ENCODE measurements around the gene ZP1.
A peak's percentile ranks its signal among the peaks of the same experiment; 100 is the strongest.
"Not testable (repeated sequence)": the region's sequence is repeated elsewhere in the genome, so short reads cannot be mapped to it uniquely, and the experiment has no call there.

ZP1 gene

DNA sequence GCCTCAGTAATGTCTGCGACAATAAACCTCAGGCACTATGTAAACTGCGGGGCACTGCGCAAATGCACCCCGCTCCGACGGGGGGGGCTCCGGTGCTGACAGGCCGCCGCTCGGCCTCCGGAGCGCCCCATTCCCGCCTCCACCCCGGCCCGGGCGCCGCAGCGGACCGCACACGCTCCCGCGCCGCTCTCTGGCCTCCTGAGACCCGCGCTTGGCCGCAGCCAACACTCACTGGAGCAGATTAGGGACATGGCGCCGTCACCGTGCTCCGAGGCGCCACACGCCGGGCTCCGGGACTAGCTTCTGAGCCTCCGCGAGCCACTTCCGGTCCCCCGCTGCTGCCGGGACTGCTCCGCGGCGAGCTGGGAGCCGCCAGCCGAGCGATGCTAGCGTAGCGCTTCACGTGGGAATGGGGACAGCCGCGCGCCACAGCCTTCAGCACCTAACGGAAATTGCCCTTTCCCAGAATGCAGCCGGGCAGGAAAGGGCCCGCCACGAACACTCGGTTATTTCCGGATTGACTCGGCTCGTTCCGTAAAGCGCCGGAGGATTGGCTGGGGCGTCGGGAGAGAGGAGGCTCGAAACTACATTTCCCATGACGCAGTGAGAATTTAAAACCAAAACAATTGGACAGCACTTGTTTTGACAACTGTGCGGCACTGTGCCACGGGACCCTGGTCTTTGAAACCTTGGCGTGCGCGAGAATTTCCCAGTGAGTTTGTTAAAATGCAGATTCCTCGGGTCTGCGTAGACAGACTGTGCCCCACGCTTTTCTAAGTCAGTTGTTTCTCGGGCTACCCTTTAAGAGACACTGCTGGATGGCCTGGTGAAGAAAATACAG is 39.0 kb downstream of the ZP1 start, which contains the start of gene PRPF19:
TSS of gene PRPF19 (minus strand) at position 454 of the 841 bp plus-strand sequence. CDS start at position 251, 203 bp downstream.
- DNase-seq = peak; percentile 73 to 97 (median 94)

DNA sequence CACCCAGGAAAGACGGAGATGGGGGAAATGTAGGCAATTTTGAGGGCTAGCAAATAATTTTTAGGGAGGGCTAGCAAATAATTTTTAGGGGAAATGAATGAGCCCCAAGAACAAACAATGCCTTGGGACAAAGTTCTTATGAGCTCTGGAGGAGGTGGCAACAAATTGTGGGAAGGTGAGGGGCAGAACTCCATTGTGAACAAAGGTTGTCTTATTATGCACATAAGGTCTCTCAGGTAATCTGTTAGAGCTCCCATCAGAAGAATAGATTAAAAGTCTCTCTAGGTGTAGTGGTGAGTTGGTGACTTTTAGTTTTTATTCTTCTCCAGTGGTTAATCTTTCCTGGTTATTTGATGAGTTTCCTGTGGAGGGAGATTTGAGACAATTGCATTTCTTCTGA is 41.5 kb downstream of the ZP1 start:
- no peak for DNase-seq

DNA sequence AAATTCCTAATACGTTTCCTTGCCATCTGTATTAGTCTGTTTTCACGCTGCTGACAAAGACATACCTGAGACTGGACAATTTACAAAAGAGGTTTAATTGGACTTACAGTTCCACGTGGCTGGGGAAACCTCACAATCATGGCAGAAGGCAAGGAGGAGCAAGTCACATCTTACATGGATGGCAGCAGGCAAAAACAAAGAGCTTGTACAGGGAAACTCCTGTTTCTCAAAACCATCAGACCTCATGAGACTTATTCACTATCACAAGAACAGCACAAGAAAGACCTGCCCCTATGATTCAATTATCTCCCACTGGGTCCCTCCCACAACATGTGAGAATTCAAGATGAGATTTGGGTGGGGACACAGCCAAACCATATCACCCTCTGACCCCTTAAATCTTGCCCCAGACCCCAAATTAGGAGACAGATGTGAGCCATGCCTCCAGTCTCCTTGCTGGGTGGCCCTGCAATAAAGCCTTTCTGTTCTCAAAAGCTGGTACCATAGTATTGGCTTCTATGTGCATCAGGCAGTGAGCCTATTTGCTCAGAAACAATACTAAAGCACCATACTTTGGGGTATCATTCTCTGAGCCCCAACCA is 42.4 kb downstream of the ZP1 start:
- not testable (repeated sequence) for DNase-seq

DNA sequence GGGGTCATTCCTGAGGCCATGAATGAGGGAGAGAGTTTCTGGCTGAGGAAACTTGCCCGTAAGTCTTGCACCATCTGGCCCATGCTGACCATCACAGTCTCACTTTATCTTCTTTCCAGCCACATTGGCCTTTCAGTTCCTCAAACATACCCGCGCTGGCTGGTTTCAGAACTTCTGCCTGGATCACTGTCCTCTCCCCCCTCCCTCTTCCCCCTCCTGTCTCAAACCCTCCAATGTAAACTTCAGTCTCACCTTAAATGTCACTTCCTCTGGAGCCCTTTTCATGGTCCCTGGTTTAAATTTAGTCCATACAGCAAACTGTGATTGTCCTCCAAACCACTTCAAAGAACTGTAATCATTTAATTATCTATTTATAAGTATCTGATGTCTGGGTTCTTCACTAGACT is 42.9 kb downstream of the ZP1 start:
- DNase-seq = peak in 3 of 58 donors; percentile 20 to 49 (median 20)

DNA sequence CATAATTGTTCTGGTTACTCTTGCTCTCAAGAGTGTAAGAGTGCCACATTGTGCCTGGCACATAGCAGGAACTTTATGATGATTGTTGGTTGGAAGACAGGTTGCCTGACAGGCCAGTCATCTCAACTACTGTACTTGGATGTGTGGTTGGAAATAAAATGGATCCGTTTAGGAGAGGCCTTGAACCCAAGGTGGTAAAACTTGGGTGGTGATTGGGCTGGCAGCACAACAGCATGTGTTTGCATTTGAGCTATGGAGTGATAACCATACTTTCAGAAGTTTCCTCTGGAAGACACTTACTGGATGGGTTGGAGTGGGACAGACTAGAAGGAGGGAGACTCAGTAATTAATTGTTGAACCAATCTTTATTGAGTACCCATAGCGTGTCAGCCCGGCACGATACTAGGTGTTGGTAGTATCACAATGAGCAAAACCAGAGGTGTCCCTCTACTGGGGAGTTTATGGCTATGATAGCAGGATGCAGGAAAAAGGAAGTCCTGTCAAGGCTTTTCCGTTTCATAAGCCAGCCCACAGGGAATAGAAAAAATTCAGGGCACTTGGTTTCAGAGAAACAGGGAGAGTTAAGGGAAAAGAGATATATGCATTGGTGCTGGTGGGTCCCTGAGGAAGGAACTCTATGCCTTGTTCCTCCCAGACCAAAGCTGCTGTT is 43.5 kb downstream of the ZP1 start:
- DNase-seq = no peak

DNA sequence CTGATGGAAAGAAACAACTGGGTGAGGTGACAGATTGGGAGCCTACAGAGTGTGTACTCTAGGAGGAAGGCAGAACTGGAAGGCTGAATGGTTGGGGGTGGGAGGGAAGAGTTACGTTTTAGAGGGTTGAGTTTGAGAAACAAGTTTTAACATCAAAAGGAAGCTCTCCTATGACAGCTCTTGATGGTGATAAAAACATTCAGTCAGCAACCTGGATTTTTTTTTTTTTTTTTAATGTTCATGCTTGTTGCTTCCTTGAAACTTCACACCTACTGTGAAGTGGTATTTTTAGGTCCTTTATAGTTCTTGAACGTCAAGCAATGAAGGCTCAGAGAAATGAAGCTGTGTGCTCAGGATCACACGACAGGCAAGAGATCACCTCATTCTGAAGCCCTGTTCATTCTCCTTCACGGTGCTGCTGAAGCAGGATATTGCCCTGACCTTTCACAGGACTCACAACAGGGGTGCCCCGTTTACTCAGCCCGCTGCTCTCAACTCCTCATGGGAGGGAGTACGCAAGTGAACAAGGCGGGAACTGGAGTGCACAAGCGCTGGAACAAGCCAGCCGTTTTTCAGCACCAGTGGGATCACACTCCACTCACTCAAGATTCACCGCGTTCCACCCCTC is 45.0 kb downstream of the ZP1 start:
- peak in 1 of 58 donors; percentile 16 for DNase-seq

DNA sequence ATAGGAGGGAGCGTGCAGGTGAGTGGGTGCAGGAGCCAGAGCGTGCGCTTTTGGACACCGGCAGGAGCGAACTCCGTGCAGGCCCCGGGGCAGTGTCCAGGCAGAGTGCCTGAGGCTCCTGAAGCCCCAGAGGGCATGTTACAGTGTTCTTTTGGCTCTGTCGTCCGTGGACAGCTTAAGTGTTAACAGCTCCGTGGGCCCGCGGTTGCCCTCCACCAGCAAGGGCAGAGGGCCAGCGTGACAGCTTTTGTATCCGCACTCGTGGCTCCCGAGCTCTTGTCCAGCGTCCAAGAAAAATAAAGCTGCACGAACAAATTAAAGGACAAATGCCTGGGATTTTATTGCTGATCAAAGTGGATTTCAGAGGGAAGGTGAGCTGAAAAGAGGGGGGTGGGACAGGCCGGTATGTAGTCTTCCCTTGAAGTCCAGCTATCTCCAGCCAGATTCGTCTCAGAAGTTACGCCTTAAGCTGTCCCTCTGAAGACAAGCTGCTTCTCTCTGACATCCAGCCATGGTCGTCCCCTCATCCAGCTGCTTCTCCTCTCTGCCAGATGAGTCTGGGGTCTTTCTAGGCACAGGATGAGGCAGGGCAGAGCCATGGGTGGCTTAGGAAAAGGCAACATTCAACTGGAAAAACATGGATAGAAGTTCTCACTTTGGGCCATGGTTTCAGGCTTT is 45.6 kb downstream of the ZP1 start:
- DNase-seq = no peak

DNA sequence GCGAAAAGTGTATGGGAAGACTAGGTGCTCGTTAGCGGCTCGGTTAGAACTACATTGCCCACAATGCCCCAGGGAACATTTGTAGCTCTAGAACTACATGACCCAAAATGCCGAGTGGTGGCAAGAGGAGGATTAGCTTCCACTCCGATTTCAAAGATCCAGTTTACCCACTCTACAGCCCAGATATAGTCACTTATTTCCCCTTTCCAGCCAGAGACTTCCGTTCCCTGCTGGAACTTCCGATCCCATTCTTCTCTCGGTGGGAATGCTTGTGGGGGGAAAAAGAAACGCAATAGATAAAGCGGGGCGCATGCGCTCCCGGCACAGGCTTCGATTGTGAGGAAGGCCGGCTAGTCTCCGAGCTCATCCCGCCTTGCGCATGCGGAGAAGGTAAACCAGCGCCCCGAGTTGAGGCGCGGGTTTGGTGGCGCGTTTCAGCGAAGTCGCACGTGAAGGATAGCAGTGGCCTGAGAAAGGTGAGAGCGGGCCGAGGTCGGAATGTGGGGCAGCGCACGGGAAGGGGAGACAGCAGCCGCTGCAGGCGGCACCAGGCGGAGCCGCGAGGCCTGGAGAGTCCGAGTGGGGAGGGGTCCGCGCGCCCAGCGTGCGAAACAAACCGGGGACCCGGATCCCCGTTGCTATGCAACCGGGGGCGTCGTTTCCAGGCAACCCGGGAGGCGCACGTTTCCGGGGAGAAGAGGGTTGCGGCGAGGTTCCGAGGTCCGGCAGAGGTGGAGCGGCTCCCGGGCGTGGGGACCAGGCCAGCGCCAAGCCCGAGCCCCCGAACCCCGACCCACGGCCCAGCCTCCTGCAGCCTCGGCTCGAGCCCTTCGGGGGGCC is 46.7 kb downstream of the ZP1 start, which contains the start of gene TMEM109:
TSS of gene TMEM109 (plus strand) at position 366 of the 840 bp plus-strand sequence. CDS start 5,536 bp downstream, outside the sequence.
- DNase-seq = peak; percentile 25 to 96 (median 85)

DNA sequence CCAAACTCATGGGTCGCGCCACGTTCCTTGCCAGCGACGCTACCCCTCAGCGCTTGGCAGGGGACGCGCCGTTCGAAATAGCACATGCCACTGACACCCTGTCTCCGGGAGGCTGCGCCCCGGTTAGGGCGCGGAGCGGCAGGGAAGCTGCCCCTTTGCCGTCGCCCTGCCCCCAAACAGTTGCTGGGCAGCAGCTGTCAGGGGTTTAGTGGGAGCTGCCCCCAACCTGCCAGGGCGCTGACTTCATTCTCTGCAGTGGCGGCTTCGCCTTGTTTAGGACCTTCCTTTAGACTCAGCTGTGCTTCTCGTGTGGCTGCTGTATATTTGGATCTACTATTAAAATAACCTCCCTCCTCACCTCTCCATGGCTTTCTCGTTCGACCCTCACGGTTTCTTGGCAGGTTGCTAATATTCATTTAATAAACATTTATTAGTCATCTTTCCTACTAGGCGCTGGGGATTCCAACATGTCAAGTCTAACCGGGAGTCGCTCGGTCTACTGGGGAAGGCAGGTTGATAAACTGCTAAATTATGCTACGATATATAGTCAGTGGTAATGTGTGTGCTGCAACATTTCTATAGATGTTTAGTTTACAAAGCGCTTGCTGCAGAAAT is 47.4 kb downstream of the ZP1 start:
- peak in 12 of 58 donors; percentile 35 to 76 (median 58) for DNase-seq

DNA sequence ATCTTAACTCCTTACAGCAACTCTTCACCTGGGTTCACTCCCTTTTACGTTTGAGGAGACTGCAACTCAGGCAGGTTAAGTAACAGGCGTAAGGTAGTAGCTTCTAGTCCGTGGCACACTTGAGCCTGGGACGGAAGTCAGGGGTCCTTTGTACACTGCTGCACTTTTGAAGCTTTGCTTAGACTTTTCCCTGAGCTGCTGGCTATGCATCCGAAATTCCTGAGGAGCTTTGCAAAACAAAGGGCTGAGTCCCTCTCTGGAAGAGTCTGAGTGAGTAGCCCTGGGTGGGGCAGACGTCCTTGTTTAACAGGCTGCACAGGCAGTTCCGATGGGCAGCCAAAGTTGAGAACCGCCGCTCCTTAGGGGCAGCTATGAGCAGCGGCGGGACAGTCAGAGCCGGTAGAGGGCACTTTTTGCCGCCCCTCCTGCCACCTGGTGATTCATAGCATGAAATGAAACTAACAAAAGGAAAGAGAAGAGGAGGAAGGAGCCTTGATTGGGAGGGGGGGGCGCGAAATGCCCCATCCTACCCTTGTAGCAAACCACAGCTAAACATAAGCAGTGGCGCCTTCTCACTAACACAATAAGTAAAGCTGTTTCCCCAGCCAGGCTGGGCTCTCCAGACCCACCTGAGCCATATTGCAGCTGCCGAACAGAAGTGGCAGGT is 48.0 kb downstream of the ZP1 start:
- peak in 29 of 58 donors; percentile 16 to 67 (median 35) for DNase-seq

DNA sequence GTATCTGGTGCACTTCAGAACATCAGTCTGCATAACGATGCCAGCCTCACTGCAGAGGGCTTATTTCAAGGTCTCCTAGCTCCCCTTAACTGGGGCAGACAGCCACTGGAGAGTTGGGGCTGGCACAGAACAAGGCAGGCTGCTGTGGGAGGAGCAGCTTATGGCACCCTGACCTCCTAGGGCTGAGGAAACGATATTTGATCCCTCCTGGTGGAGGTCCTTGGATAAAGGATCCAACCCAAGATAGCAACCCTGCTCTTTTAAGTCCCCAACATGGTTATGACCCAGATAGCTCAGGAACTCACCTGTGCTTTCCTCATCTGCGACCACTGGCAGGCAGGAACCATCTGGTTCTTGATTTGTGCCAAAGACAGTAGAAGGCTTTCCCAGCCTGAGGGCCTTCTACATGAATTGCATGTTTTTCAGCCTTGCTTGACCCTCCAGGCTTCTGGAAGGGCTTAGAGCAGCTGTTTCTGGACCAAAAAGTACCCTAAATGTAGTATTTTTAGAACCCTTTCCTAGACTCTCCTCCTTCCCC is 49.4 kb downstream of the ZP1 start:
- DNase-seq = no peak

DNA sequence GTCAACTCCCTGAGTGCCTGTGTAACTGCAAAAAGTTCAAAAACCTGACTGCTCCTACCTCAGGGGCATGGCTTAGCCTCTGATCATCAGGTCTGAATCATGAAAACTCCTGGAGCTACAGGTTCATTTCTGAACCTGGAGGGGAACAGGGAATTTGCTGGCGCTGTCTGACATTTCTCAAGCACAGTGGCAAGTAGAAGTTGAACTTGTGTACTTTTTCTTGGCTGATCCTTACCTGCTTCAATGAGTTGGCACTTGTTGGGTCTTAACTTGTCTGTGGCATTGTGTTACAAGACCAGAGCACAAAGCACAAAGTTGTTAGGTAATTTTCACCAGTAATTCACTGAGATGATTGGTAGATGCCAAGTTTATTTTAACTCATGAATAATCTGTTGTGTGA is 49.9 kb downstream of the ZP1 start:
- DNase-seq = no peak

DNA sequence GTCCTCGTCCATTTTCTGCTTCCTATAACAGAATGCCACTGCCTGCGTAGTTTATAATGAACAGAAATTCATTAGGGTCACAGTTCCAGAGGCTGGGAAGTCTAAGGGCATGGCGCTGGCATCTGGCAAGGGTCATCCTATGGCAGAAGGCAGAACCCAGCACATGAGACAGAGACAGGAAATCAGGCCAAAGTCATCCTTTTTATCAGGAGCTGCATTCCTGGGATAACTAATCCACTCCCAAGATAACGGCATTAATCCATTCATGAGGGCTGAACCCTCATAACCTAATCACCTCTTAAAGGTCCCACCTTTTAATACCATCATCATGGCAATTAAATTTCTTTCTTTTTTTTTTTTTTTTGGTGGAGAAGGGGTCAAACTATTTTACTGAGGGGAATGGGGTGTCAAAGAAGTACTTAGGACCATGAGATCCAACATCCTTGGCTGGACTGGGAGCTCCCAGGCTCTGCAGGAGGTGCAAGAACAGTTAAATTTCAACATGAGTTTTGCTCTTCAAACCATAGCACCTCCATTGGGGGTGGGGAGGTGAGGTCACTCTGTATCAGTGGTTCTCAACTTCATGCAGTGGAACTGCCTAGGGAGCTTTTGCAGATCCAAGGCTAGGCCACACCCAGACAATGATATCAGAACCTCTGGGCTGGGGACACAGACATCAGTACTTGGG is 51.1 kb downstream of the ZP1 start:
- DNase-seq = no peak

DNA sequence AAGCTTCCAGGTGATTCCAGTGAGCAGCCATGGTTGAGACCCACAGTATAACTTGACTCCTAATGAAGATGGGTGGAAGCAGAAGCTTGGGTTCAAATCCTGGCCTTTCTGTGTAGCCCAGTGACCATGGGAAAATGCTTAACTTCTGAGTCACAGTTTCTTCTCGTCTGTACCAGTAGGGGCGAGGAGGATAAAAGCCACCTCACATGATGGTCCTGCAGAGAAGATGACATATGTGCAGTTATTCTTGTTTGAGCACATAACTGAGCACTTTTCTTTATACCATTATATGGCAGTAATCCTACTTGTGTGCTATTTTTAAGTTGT is 51.6 kb downstream of the ZP1 start:
- peak in 1 of 58 donors; percentile 14 for DNase-seq

DNA sequence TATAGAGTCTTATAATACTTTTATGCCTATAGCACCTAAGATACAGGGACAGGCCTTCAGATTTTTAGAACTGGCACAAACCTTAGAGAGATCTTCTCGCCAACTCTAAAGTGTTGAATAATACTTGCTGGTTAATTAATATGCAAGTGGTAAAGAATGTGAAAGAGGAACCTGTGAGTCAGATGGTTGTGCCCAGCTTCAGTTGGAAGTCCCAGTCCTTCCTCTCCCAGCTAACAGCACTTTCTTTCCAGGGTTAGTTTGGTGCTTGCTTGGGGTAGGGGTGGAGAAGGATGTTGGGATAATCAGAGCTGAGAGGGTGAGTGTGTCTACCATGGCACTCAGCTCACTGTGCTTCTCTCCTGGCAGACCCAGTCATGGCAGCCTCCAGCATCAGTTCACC is 52.0 kb downstream of the ZP1 start:
- peak in 1 of 58 donors; percentile 14 for DNase-seq

DNA sequence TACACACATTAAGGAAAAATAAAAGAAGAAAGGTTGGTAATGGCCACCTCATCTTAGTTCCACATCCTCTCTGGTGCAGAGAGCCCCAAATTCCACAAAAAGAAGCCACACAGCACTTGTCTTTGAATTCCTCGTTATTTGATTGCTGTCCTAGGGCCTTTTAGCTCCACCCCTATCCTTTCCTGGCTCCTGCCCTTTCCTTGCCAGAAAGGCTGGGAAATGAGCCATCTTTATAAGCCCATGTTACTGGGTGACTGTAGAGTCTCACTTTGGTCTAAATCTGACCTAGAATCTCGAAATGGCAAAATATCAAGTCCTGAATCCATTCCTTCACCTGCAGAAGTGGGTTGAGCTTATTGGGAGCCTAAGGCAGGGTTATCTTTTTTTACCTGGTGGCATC is 52.6 kb downstream of the ZP1 start:
- DNase-seq = peak in 2 of 58 donors; percentile 6 to 13

DNA sequence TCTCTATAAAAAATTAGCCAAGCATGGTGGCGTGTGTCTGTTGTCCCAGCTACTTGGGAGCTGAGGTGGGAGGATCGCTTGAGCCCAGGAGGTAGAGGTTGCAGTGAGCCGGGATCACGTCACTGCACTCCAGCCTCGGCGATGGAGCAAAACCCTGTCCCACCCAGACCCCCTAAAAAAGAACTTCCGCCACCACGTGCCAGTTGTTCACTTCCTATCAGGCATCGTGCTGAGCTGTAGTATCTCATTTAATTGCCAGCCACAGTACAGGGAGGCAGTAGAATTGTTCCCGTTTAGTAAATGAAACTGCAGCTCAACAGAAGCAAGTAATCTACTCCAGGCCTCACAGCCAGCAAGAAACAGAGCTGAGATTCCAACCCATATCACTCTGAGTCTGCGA is 53.9 kb downstream of the ZP1 start:
- DNase-seq = no peak

DNA sequence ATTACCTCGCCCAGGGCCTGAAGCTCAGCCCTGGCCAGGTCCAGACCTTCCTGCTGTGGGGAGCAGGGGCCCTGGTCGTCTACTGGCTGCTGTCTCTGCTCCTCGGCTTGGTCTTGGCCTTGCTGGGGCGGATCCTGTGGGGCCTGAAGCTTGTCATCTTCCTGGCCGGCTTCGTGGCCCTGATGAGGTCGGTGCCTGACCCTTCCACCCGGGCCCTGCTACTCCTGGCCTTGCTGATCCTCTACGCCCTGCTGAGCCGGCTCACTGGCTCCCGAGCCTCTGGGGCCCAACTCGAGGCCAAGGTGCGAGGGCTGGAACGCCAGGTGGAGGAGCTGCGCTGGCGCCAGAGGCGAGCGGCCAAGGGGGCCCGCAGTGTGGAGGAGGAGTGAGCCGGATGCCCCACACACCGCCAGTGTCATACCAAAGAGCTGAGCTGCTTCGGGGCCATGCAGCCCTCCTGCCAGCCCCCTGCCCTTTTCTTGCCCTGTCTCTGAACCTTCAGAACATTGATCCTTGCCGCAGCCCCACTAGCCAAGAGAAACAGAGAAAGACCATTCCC is 54.5 kb downstream of the ZP1 start:
- DNase-seq = no peak
